Measurements from ENCODE around the gene FRAT2. TPM values are rescaled to one million over a fixed set of nuclear protein-coding genes. Genes with fewer than 3 reads are reported as not detected.

FRAT2 gene
- total RNA-seq, 1 experiment from 2014 or later, result 16.7 TPM

Other genes starting within 250 kb of the FRAT2 start
- gene SLIT1, start 148.8 kb downstream of the FRAT2 start, total RNA-seq (2021; ENCODE audit: unreplicated experiment), result 2.6 TPM
- 28.9 TPM for gene ARHGAP19, start 42.1 kb downstream of the FRAT2 start, total RNA-seq (2021; ENCODE audit: unreplicated experiment)
- 5.3 TPM for gene FRAT1, start 15.5 kb downstream of the FRAT2 start, total RNA-seq (2021; ENCODE audit: unreplicated experiment)
- gene RRP12, start 66.6 kb upstream of the FRAT2 start, total RNA-seq (2021; ENCODE audit: unreplicated experiment), result 94.9 TPM
- gene PGAM1, start 91.5 kb upstream of the FRAT2 start, total RNA-seq (2021; ENCODE audit: unreplicated experiment), result 726 TPM
- gene EXOSC1, start 111.3 kb upstream of the FRAT2 start, total RNA-seq (2021; ENCODE audit: unreplicated experiment), result 60.3 TPM
- 64.5 TPM for gene ZDHHC16, start 111.4 kb upstream of the FRAT2 start, total RNA-seq (2021; ENCODE audit: unreplicated experiment)
- 83.3 TPM for gene MMS19, start 163.7 kb upstream of the FRAT2 start, total RNA-seq (2021; ENCODE audit: unreplicated experiment)
- gene UBTD1, start 164.2 kb upstream of the FRAT2 start, total RNA-seq (2021; ENCODE audit: unreplicated experiment), result 55.6 TPM
- gene ANKRD2, start 238.1 kb upstream of the FRAT2 start, total RNA-seq (2021; ENCODE audit: unreplicated experiment), result 0.98 TPM
- gene HOGA1, start 249.7 kb upstream of the FRAT2 start, total RNA-seq (2021; ENCODE audit: unreplicated experiment), result 0.08 TPM